SW480 (cell line): ENCODE measurements around the gene SPRN.
"Not testable (repeated sequence)": the region's sequence is repeated elsewhere in the genome, so short reads cannot be mapped to it uniquely, and the experiment has no call there.

Source experiments
- DNase-seq: peaks from one replicate; pipeline ENCODE4 v3.0.0-alpha.2; 2016; ENCODE audit warnings: low spot score

Gene SPRN

GRCh38 chr10:133424601-133425000 is at the start of gene SPRN:
SPRN (minus strand) TSS chr10:133424625; CDS start chr10:133423681, 944 bp downstream.
- DNase-seq = not testable (repeated sequence)

GRCh38 chr10:133474027-133474426 is 49.6 kb upstream of the SPRN start:
- no peak for DNase-seq

- DNase-seq = no peak
These were observed 48.8 kb upstream of the SPRN start for GRCh38 chr10:133473270-133473669.

- DNase-seq = no peak
These were observed 47.1 kb upstream of the SPRN start for GRCh38 chr10:133471300-133472109.

GRCh38 chr10:133469205-133469604 is 44.8 kb upstream of the SPRN start:
- not testable (repeated sequence) for DNase-seq

GRCh38 chr10:133467286-133467911 is 43.0 kb upstream of the SPRN start:
- DNase-seq = no peak

- no peak for DNase-seq
These were observed 42.4 kb upstream of the SPRN start for GRCh38 chr10:133466683-133467275.

GRCh38 chr10:133465950-133466474 is 41.6 kb upstream of the SPRN start:
- no peak for DNase-seq

GRCh38 chr10:133465191-133465949 is 40.9 kb upstream of the SPRN start:
- DNase-seq = no peak

- no peak for DNase-seq
These were observed 40.2 kb upstream of the SPRN start for GRCh38 chr10:133464582-133465031.

GRCh38 chr10:133462512-133463305 is 38.3 kb upstream of the SPRN start:
- no peak for DNase-seq

- DNase-seq = no peak
These were observed 37.4 kb upstream of the SPRN start for GRCh38 chr10:133461841-133462240.

GRCh38 chr10:133461027-133461426 is 36.6 kb upstream of the SPRN start:
- DNase-seq = no peak

- no peak for DNase-seq
These were observed 35.9 kb upstream of the SPRN start for GRCh38 chr10:133460208-133460769.

GRCh38 chr10:133459454-133460207 is 35.2 kb upstream of the SPRN start:
- no peak for DNase-seq

- DNase-seq = no peak
These were observed 34.5 kb upstream of the SPRN start for GRCh38 chr10:133458710-133459453.

- DNase-seq = no peak
These were observed 33.7 kb upstream of the SPRN start for GRCh38 chr10:133458021-133458709.

GRCh38 chr10:133457100-133457841 is 32.8 kb upstream of the SPRN start:
- no peak for DNase-seq
